ENCODE data around the gene DLL4. TPM values are rescaled to one million over a fixed set of nuclear protein-coding genes. Genes with fewer than 3 reads are reported as not detected.

Gene DLL4
- polyA plus RNA-seq, 1 donor from 2014 or later: 2.2 TPM

DNA sequence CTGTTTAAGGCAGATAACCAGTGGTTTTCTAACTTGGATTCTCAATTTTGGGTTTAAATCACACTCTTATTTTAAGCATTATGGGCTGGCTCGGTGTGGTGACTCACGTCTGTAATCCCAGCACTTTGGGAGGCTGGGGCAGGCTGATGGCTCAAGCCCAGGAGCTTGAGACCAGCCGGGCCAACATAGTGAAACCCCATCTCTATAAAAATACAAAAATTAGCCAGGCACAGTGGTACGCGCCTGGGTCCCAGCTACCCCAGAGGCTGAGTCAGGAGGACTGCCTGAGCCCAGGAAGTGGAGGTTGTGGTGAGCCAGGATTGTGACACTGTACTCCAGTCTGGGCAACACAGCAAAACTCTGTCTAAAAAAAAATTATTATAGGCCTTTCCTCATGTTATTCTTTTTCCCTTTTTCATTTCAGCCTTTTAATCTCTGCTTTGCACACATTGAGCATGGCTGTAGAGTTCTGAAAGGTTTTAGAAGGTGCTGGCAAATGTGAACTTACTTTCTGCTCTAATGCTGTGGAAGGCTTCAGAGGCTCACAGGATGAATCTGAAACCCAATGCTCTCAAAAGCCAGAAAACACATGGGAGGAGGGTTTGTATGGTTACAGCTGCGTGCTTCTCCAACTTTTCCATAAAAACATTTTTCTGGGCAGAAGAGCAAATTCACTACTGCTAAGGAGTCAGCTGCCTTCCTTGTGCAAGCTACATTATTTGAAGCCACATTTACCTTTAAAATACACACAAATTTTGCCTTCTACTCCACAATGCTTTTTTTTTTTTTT, 56.6 kb downstream of the DLL4 start:
- H3K9me3 ChIP-seq (ENCODE audit: low read length): no peaks in the 10 kb centered on the region
- no peaks in the 10 kb centered on the region for H4K20me1 ChIP-seq (ENCODE audit: insufficient read depth)
- no peak for TF ChIP-seq EP300 (conservative IDR thresholded peaks at IDR 0.05; ENCODE audit: poor library complexity, severe bottlenecking)
- no peak for TF ChIP-seq SMC3 (conservative IDR thresholded peaks at IDR 0.05; ENCODE audit: poor library complexity)
- no peak for TF ChIP-seq RAD21 (conservative IDR thresholded peaks at IDR 0.05)
- TF ChIP-seq REST (IDR thresholded peaks at IDR 0.05; ENCODE audit: borderline replicate concordance): no peak
- TF ChIP-seq EZH2 (IDR thresholded peaks at IDR 0.05; ENCODE audit: borderline replicate concordance, insufficient read depth, low read length, poor library complexity, severe bottlenecking): no peak
- TF ChIP-seq MXI1 (conservative IDR thresholded peaks at IDR 0.05; ENCODE audit: poor library complexity, severe bottlenecking): no peak
- no peak for TF ChIP-seq TAF1 (IDR thresholded peaks at IDR 0.05; ENCODE audit: low read depth)
- H3F3A ChIP-seq (ENCODE audit: insufficient read depth, low read length, poor library complexity, severe bottlenecking): no peaks in the 10 kb centered on the region
- no peaks in the 10 kb centered on the region for H3K79me2 ChIP-seq (replicated peaks; ENCODE audit: insufficient read depth, low read length)
- H3K4me3 ChIP-seq (ENCODE audit: low read length): no peak overlapping the region
- H3K36me3 ChIP-seq (ENCODE audit: insufficient read depth, low read length): peaks cover 4% of the 10 kb centered on the region
- no peak overlapping the region for H3K9ac ChIP-seq (ENCODE audit: low read length)
- no peak overlapping the region for H3K4me2 ChIP-seq (ENCODE audit: low read length)
- no peaks in the 10 kb centered on the region for H3K9me2 ChIP-seq (ENCODE audit: insufficient read depth, low read length)
- no peak overlapping the region for H2AFZ ChIP-seq (ENCODE audit: low read depth, low read length)
- H3K27ac ChIP-seq (ENCODE audit: low read length): no peak overlapping the region
- H3K27me3 ChIP-seq (ENCODE audit: insufficient read depth, low read depth, low read length): no peaks in the 10 kb centered on the region

DNA sequence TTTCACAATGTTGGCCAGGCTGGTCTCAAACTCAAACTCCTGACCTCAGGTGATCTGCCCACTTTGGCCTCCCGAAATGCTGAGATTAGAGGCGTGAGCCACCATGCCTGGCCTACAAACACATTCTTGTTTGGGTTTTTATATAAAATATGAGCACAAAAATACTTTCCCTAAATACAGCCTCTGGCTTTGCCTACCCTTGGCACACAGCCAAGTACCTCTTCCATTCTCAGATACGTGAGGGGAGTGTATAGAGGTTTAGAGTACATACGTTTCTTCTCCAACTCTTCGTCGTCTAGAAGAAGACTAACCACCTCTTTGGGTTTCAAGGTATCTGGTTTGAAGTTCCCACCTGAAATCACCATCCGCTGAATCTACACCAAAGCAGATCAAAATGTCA, 57.7 kb downstream of the DLL4 start:
- H3K36me3 ChIP-seq (ENCODE audit: insufficient read depth, low read length): peaks cover 2% of the 10 kb centered on the region
- no peak overlapping the region for H3K27ac ChIP-seq (ENCODE audit: low read length)
- no peak overlapping the region for H3K9ac ChIP-seq (ENCODE audit: low read length)
- no peak overlapping the region for H3K4me3 ChIP-seq (ENCODE audit: low read length)
- no peaks in the 10 kb centered on the region for H3F3A ChIP-seq (ENCODE audit: insufficient read depth, low read length, poor library complexity, severe bottlenecking)
- no peak for TF ChIP-seq CTCF (IDR thresholded peaks at IDR 0.05; ENCODE audit: poor library complexity, severe bottlenecking)
- TF ChIP-seq MXI1 (conservative IDR thresholded peaks at IDR 0.05; ENCODE audit: poor library complexity, severe bottlenecking): no peak
- TF ChIP-seq POLR2AphosphoS5 (IDR thresholded peaks at IDR 0.05): no peak
- TF ChIP-seq RAD21 (conservative IDR thresholded peaks at IDR 0.05): no peak
- TF ChIP-seq TAF1 (IDR thresholded peaks at IDR 0.05; ENCODE audit: low read depth): no peak
- no peak for TF ChIP-seq EZH2 (IDR thresholded peaks at IDR 0.05; ENCODE audit: borderline replicate concordance, insufficient read depth, low read length, poor library complexity, severe bottlenecking)
- no peak for TF ChIP-seq EP300 (conservative IDR thresholded peaks at IDR 0.05; ENCODE audit: poor library complexity, severe bottlenecking)
- no peak for TF ChIP-seq SMC3 (conservative IDR thresholded peaks at IDR 0.05; ENCODE audit: poor library complexity)
- no peak for TF ChIP-seq REST (IDR thresholded peaks at IDR 0.05; ENCODE audit: borderline replicate concordance)
- H3K4me2 ChIP-seq (ENCODE audit: low read length): no peak overlapping the region
- no peaks in the 10 kb centered on the region for H3K79me2 ChIP-seq (replicated peaks; ENCODE audit: insufficient read depth, low read length)
- H4K20me1 ChIP-seq (ENCODE audit: insufficient read depth): no peaks in the 10 kb centered on the region
- no peaks in the 10 kb centered on the region for H3K9me2 ChIP-seq (ENCODE audit: insufficient read depth, low read length)
- no peaks in the 10 kb centered on the region for H3K9me3 ChIP-seq (ENCODE audit: low read length)
- no peak overlapping the region for H2AFZ ChIP-seq (ENCODE audit: low read depth, low read length)
- no peaks in the 10 kb centered on the region for H3K27me3 ChIP-seq (ENCODE audit: insufficient read depth, low read depth, low read length)

Data from neural cell (in vitro differentiated cells).